ENCODE measurements around the gene ARMS2.

ARMS2 gene

DNA sequence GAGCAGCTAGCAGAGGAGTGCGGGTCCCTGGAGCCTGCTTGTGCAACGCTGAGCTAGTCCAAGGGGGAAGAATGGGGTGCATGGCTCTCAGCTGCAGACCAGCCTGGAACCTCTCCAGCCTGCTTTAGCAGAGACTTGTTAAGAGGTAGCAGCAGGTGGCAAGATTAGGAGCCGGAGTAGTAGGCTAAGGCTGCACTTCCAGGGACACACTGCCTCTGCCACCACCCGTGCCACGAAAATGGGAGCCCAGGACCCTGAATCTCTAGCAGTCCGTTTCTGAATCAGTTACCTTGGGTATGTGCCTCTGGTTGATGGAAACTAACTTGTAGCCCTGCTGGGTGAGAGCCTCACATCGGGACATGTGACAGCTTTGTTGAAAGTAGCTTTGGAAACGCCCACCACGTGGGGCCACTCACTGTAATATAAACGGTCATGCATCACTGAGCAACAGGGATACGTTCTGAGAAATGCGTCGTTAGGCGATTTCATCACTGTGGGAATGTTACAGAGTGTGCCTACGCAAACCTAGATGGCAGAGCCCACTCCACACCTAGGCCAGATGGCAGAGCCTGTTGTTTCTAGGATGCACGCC lies 32.8 kb downstream of the ARMS2 start:
- no peaks in the 10 kb centered on the region for H3K36me3 ChIP-seq (ENCODE audit: insufficient read depth, low read length)
- DNase-seq (no peak), ATAC-seq (ENCODE audit: insufficient read depth, low read depth) (no peak)
- H3K4me2 ChIP-seq (ENCODE audit: insufficient read depth, low read length) = no peak overlapping the region
- H3K79me2 ChIP-seq (ENCODE audit: insufficient read depth, low read length) = no peaks in the 10 kb centered on the region
- H3K27me3 ChIP-seq (ENCODE audit: insufficient read depth, low read length, poor library complexity) = peaks cover 6% of the 10 kb centered on the region
- no peaks in the 10 kb centered on the region for H3K9me3 ChIP-seq (ENCODE audit: insufficient read depth, low read length, severe bottlenecking)
- TF ChIP-seq, protein P1, sequence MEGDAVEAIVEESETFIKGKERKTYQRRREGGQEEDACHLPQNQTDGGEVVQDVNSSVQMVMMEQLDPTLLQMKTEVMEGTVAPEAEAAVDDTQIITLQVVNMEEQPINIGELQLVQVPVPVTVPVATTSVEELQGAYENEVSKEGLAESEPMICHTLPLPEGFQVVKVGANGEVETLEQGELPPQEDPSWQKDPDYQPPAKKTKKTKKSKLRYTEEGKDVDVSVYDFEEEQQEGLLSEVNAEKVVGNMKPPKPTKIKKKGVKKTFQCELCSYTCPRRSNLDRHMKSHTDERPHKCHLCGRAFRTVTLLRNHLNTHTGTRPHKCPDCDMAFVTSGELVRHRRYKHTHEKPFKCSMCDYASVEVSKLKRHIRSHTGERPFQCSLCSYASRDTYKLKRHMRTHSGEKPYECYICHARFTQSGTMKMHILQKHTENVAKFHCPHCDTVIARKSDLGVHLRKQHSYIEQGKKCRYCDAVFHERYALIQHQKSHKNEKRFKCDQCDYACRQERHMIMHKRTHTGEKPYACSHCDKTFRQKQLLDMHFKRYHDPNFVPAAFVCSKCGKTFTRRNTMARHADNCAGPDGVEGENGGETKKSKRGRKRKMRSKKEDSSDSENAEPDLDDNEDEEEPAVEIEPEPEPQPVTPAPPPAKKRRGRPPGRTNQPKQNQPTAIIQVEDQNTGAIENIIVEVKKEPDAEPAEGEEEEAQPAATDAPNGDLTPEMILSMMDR (IDR thresholded peaks at IDR 0.05; ENCODE audit: borderline replicate concordance, extremely low read depth, low read length, poor library complexity, severe bottlenecking) = no peak
- TF ChIP-seq EZH2 (IDR thresholded peaks at IDR 0.05; ENCODE audit: borderline replicate concordance, low read depth, low read length, severe bottlenecking) = no peak
- no peak overlapping the region for H2AFZ ChIP-seq (ENCODE audit: low read depth, low read length)
- no peak overlapping the region for H3K4me3 ChIP-seq (ENCODE audit: low read depth in 1 of 2, low read length in 2 of 2)
- H3K9ac ChIP-seq (ENCODE audit: low read depth, low read length) = no peak overlapping the region
- no peak overlapping the region for H3K27ac ChIP-seq (ENCODE audit: low read length)
- H4K20me1 ChIP-seq (ENCODE audit: insufficient read depth, low read length) = no peaks in the 10 kb centered on the region
- H3K4me1 ChIP-seq (ENCODE audit: insufficient read depth, low read length) = no peaks in the 10 kb centered on the region

DNA sequence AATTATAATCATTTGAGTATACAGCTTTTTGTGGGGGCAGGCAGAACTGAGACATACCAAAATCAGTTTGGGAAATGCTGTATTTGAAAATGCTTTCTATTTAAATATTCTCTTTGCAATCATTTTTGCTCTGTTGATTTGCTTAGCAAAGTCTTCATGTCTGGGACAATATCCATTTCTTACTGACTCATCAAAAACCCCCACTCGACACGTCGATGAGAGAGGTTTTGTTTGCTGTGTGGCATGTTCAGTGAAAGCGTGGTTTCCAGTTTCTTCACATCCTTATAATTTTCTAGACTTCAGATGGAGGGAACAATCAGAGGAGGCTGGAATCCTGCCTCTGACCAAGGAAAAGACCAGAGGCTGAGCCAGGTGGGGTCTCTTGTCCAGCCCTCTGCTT lies 35.8 kb downstream of the ARMS2 start:
- ATAC-seq (ENCODE audit: insufficient read depth, low read depth) (no peak), DNase-seq (no peak)
- H3K4me1 ChIP-seq (ENCODE audit: insufficient read depth, low read length) = no peaks in the 10 kb centered on the region
- H3K9ac ChIP-seq (ENCODE audit: low read depth, low read length) = no peak overlapping the region
- no peaks in the 10 kb centered on the region for H3K36me3 ChIP-seq (ENCODE audit: insufficient read depth, low read length)
- no peaks in the 10 kb centered on the region for H3K79me2 ChIP-seq (ENCODE audit: insufficient read depth, low read length)
- no peak overlapping the region for H2AFZ ChIP-seq (ENCODE audit: low read depth, low read length)
- H3K27ac ChIP-seq (ENCODE audit: low read length) = no peak overlapping the region
- no peaks in the 10 kb centered on the region for H3K9me3 ChIP-seq (ENCODE audit: insufficient read depth, low read length, severe bottlenecking)
- TF ChIP-seq, protein P1 (IDR thresholded peaks at IDR 0.05; ENCODE audit: borderline replicate concordance, extremely low read depth, low read length, poor library complexity, severe bottlenecking) = no peak
- TF ChIP-seq EZH2 (IDR thresholded peaks at IDR 0.05; ENCODE audit: borderline replicate concordance, low read depth, low read length, severe bottlenecking) = no peak
- no peak overlapping the region for H3K4me2 ChIP-seq (ENCODE audit: insufficient read depth, low read length)
- H3K27me3 ChIP-seq (ENCODE audit: insufficient read depth, low read length, poor library complexity) = peaks cover under 1% of the 10 kb centered on the region
- H4K20me1 ChIP-seq (ENCODE audit: insufficient read depth, low read length) = no peaks in the 10 kb centered on the region
- no peak overlapping the region for H3K4me3 ChIP-seq (ENCODE audit: low read depth in 1 of 2, low read length in 2 of 2)

DNA sequence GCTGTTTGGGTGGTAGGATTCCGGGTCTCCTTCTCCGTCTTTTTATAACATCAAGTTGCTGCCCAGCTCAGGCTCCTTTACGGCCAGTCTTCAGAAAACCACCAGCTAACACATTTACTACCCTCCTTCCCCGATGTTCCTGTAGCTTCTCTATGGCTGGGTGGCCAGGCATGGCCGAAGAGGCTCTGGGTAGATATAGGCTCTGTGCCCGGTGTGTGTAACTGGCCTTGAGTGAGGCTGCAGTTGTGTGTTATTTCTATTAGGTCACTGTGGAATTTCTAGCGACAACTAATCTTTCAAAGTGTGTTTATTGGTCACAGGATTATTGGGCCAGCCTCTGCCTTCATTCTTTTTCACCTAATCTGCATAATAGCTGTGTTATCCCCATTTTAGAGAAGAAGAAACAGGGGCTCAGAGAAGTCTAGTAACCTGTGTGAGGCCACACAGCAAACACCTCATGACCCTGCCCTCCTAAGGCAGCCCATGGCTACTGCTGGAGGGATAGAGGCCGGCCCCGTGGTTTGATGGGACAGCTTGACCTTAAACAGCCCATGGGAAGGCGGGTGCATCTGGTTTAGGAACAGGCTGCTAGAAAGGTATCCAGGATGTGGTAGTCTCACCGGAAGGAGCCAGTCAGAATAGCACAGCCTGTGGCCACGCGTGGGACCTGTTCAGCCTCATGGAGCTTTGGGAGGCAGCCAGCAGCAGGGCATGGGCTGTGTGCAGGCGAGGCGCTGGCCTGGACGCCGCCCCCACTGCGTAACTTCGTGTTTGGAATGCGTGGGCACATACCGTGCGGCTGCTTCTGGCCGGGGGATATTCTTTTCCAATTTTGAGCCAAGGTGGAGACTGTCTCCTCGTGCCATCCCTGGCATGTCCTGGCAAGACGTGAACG lies 36.6 kb downstream of the ARMS2 start:
- Histone ChIP-seq H4K20me1 (ENCODE audit: insufficient read depth, low read length) (no peaks in the 10 kb centered on the region), H3K27me3 (ENCODE audit: insufficient read depth, low read length, poor library complexity) (no peaks in the 10 kb centered on the region), H3K36me3 (ENCODE audit: insufficient read depth, low read length) (no peaks in the 10 kb centered on the region), H3K4me1 (ENCODE audit: insufficient read depth, low read length) (no peaks in the 10 kb centered on the region), H3K4me3 (ENCODE audit: low read depth in 1 of 2, low read length in 2 of 2) (no peak overlapping the region), H3K27ac (ENCODE audit: low read length) (no peak overlapping the region), H2AFZ (ENCODE audit: low read depth, low read length) (no peak overlapping the region), H3K4me2 (ENCODE audit: insufficient read depth, low read length) (no peak overlapping the region), H3K9me3 (ENCODE audit: insufficient read depth, low read length, severe bottlenecking) (no peaks in the 10 kb centered on the region), H3K9ac (ENCODE audit: low read depth, low read length) (no peak overlapping the region), H3K79me2 (ENCODE audit: insufficient read depth, low read length) (no peaks in the 10 kb centered on the region)
- ATAC-seq (ENCODE audit: insufficient read depth, low read depth) (no peak), DNase-seq (no peak)
- TF ChIP-seq, protein P1 (IDR thresholded peaks at IDR 0.05; ENCODE audit: borderline replicate concordance, extremely low read depth, low read length, poor library complexity, severe bottlenecking) = no peak
- TF ChIP-seq EZH2 (IDR thresholded peaks at IDR 0.05; ENCODE audit: borderline replicate concordance, low read depth, low read length, severe bottlenecking) = no peak
